GM19351 (cell line): ENCODE data around the gene FGF18.
A peak's percentile ranks its signal among the peaks of the same experiment; 100 is the strongest.
"Not testable (repeated sequence)": the region's sequence is repeated elsewhere in the genome, so short reads cannot be mapped to it uniquely, and the experiment has no call there.

Experiments used
- ATAC-seq: cut with Tn5 transposase; IDR thresholded peaks from one replicate; pipeline ENCODE4 v1.9.1; 2021; ENCODE audit warnings: mild to moderate bottlenecking, moderate library complexity; ENCODE audit not compliant: unreplicated experiment

FGF18 gene

GRCh38 chr5:171398660-171399059 is 20.8 kb upstream of the FGF18 start:
- not testable (repeated sequence) for ATAC-seq

GRCh38 chr5:171400169-171400568 is 19.3 kb upstream of the FGF18 start:
- no peak for ATAC-seq

GRCh38 chr5:171401167-171401947 is 18.1 kb upstream of the FGF18 start:
- ATAC-seq, result no peak

GRCh38 chr5:171402751-171403150 is 16.7 kb upstream of the FGF18 start:
- ATAC-seq, result not testable (repeated sequence)

- ATAC-seq, result peak; percentile 49
Observed at GRCh38 chr5:171405615-171406014, 13.8 kb upstream of the FGF18 start.

GRCh38 chr5:171407234-171407633 is 12.2 kb upstream of the FGF18 start:
- ATAC-seq, result no peak

GRCh38 chr5:171409164-171410136 is 10.0 kb upstream of the FGF18 start:
- ATAC-seq, result no peak

GRCh38 chr5:171410181-171410580 is 9.3 kb upstream of the FGF18 start:
- no peak for ATAC-seq

GRCh38 chr5:171412186-171412585 is 7.3 kb upstream of the FGF18 start:
- no peak for ATAC-seq

- ATAC-seq, result no peak
Observed at GRCh38 chr5:171413153-171413910, 6.1 kb upstream of the FGF18 start.

- not testable (repeated sequence) for ATAC-seq
Observed at GRCh38 chr5:171413993-171414392, 5.5 kb upstream of the FGF18 start.

GRCh38 chr5:171415115-171415730 is 4.2 kb upstream of the FGF18 start:
- no peak for ATAC-seq

- ATAC-seq, result no peak
Observed at GRCh38 chr5:171416160-171417049, 3.0 kb upstream of the FGF18 start.

GRCh38 chr5:171418316-171418981 is 998 bp upstream of the FGF18 start:
- peak; percentile 66 for ATAC-seq

GRCh38 chr5:171419688-171420430 is 412 bp downstream of the FGF18 start:
- ATAC-seq, result peak; percentile 30

- no peak for ATAC-seq
Observed at GRCh38 chr5:171420431-171421241, 1.2 kb downstream of the FGF18 start.
